Mucosa of stomach (tissue), 1 donor: ENCODE data around the gene PTPN11.

Experiments used
- H3K27me3 ChIP-seq: one replicate; pipeline ENCODE4 v1.7.0; 2013; ENCODE audit warnings: mild to moderate bottlenecking, low read length; ENCODE audit not compliant: control insufficient read depth, insufficient read depth
- H3K36me3 ChIP-seq: one replicate; pipeline ENCODE4 v1.7.0; 2013; ENCODE audit warnings: low read length; ENCODE audit not compliant: control insufficient read depth, insufficient read depth
- H3K4me1 ChIP-seq: one replicate; pipeline ENCODE4 v1.7.0; 2013; ENCODE audit warnings: mild to moderate bottlenecking, low read length; ENCODE audit not compliant: control insufficient read depth, insufficient read depth
- H3K4me3 ChIP-seq: one replicate; pipeline ENCODE4 v1.7.0; 2013; ENCODE audit warnings: low read length
- H3K9ac ChIP-seq: one replicate; pipeline ENCODE4 v1.7.0; 2013; ENCODE audit warnings: mild to moderate bottlenecking, low read length, moderate library complexity
- H3K9me3 ChIP-seq: one replicate; pipeline ENCODE4 v1.7.0; 2013; ENCODE audit warnings: mild to moderate bottlenecking, low read length, moderate library complexity; ENCODE audit not compliant: control insufficient read depth
- donor health status: Pancreatic carcinoma.

Gene PTPN11

GRCh38 chr12:112418608-112419296 lies at the start of gene PTPN11:
Gene PTPN11 (plus strand): TSS chr12:112418947. CDS start chr12:112419112, 165 bp downstream.
- no peaks in the 10 kb centered on the region for H3K9me3 ChIP-seq
- peak within 1 kb of the TSS; percentile 97 for H3K9ac ChIP-seq
- H3K4me1 ChIP-seq = peaks cover 18% of the 10 kb centered on the region
- no peaks in the 10 kb centered on the region for H3K27me3 ChIP-seq
- H3K36me3 ChIP-seq = no peaks in the 10 kb centered on the region
- H3K4me3 ChIP-seq = peak within 1 kb of the TSS; percentile 81

GRCh38 chr12:112370199-112370598 lies 48.5 kb upstream of the PTPN11 start:
- H3K4me3 ChIP-seq = no peak overlapping the region
- H3K27me3 ChIP-seq = no peaks in the 10 kb centered on the region
- H3K4me1 ChIP-seq = peaks cover 7% of the 10 kb centered on the region
- H3K9me3 ChIP-seq = no peaks in the 10 kb centered on the region
- H3K36me3 ChIP-seq = no peaks in the 10 kb centered on the region
- H3K9ac ChIP-seq = no peak overlapping the region

- Histone ChIP-seq H3K27me3 (no peaks in the 10 kb centered on the region), H3K36me3 (no peaks in the 10 kb centered on the region), H3K4me3 (no peak overlapping the region), H3K9me3 (no peaks in the 10 kb centered on the region), H3K9ac (no peak overlapping the region), H3K4me1 (peaks cover 7% of the 10 kb centered on the region)
These were observed 47.8 kb upstream of the PTPN11 start for GRCh38 chr12:112370868-112371510.

GRCh38 chr12:112374166-112374740 lies 44.5 kb upstream of the PTPN11 start:
- Histone ChIP-seq H3K9me3 (no peaks in the 10 kb centered on the region), H3K4me3 (no peak overlapping the region), H3K36me3 (no peaks in the 10 kb centered on the region), H3K9ac (no peak overlapping the region), H3K27me3 (no peaks in the 10 kb centered on the region), H3K4me1 (peaks cover 7% of the 10 kb centered on the region)

- H3K27me3 ChIP-seq = no peaks in the 10 kb centered on the region
- no peak overlapping the region for H3K9ac ChIP-seq
- no peaks in the 10 kb centered on the region for H3K36me3 ChIP-seq
- no peak overlapping the region for H3K4me3 ChIP-seq
- H3K4me1 ChIP-seq = peaks cover 7% of the 10 kb centered on the region
- H3K9me3 ChIP-seq = no peaks in the 10 kb centered on the region
These were observed 43.6 kb upstream of the PTPN11 start for GRCh38 chr12:112375105-112375504.

- H3K9me3 ChIP-seq = no peaks in the 10 kb centered on the region
- peak overlapping the region; percentile 43 for H3K4me3 ChIP-seq
- no peaks in the 10 kb centered on the region for H3K36me3 ChIP-seq
- H3K4me1 ChIP-seq = peaks cover 6% of the 10 kb centered on the region
- peak overlapping the region; percentile 85 for H3K9ac ChIP-seq
- H3K27me3 ChIP-seq = no peaks in the 10 kb centered on the region
These were observed 37.9 kb upstream of the PTPN11 start for GRCh38 chr12:112380663-112381405.

- Histone ChIP-seq H3K36me3 (no peaks in the 10 kb centered on the region), H3K4me3 (peak overlapping the region; percentile 43), H3K9ac (peak overlapping the region; percentile 85), H3K9me3 (no peaks in the 10 kb centered on the region), H3K27me3 (no peaks in the 10 kb centered on the region), H3K4me1 (peaks cover 6% of the 10 kb centered on the region)
These were observed 37.3 kb upstream of the PTPN11 start for GRCh38 chr12:112381406-112381882.

- Histone ChIP-seq H3K4me3 (peak within 1 kb of the TSS; percentile 62), H3K9ac (peak within 1 kb of the TSS; percentile 85), H3K27me3 (no peaks in the 10 kb centered on the region), H3K4me1 (peaks cover 6% of the 10 kb centered on the region), H3K9me3 (no peaks in the 10 kb centered on the region), H3K36me3 (no peaks in the 10 kb centered on the region)
These were observed 36.6 kb upstream of the PTPN11 start, which contains the start of gene HECTD4 for GRCh38 chr12:112381883-112382796. Gene HECTD4 (minus strand): TSS chr12:112382431. CDS start chr12:112382128, 303 bp downstream.

GRCh38 chr12:112382866-112383265 lies 35.9 kb upstream of the PTPN11 start:
- Histone ChIP-seq H3K4me3 (no peak overlapping the region), H3K36me3 (no peaks in the 10 kb centered on the region), H3K27me3 (no peaks in the 10 kb centered on the region), H3K9me3 (no peaks in the 10 kb centered on the region), H3K4me1 (peaks cover 6% of the 10 kb centered on the region), H3K9ac (peak overlapping the region; percentile 73)

GRCh38 chr12:112386726-112387125 lies 32.0 kb upstream of the PTPN11 start:
- Histone ChIP-seq H3K4me1 (peaks cover 6% of the 10 kb centered on the region), H3K36me3 (no peaks in the 10 kb centered on the region), H3K9ac (no peak overlapping the region), H3K4me3 (no peak overlapping the region), H3K9me3 (no peaks in the 10 kb centered on the region), H3K27me3 (no peaks in the 10 kb centered on the region)

GRCh38 chr12:112389228-112389627 lies 29.5 kb upstream of the PTPN11 start:
- Histone ChIP-seq H3K9ac (no peak overlapping the region), H3K4me1 (no peaks in the 10 kb centered on the region), H3K36me3 (no peaks in the 10 kb centered on the region), H3K4me3 (no peak overlapping the region), H3K27me3 (no peaks in the 10 kb centered on the region), H3K9me3 (no peaks in the 10 kb centered on the region)
